ENCODE measurements around the gene LRP4.

LRP4 gene

GRCh38 chr11:46832511-46833214, 85.7 kb downstream of the LRP4 start:
- no peak for DNase-seq (ENCODE audit: low read depth in 2 of 2)
- no peak for TF ChIP-seq CTCF (IDR thresholded peaks at IDR 0.05; ENCODE audit: low read depth, low read length)
- H3K4me3 ChIP-seq (replicated peaks in 1 of 2; ENCODE audit: low read depth in 2 of 2, low read length in 2 of 2), result no peak overlapping the region

- DNase-seq (ENCODE audit: low read depth in 2 of 2), result peak; percentile 9 to 48
- TF ChIP-seq CTCF (IDR thresholded peaks at IDR 0.05; ENCODE audit: low read depth, low read length), result no peak
- no peak overlapping the region for H3K4me3 ChIP-seq (replicated peaks in 1 of 2; ENCODE audit: low read depth in 2 of 2, low read length in 2 of 2)
These were observed 90.4 kb downstream of the LRP4 start for GRCh38 chr11:46827995-46828394.

- TF ChIP-seq CTCF (IDR thresholded peaks at IDR 0.05; ENCODE audit: low read depth, low read length), result no peak
- peak; percentile 71 to 80 for DNase-seq (ENCODE audit: low read depth in 2 of 2)
- H3K4me3 ChIP-seq (replicated peaks in 1 of 2; ENCODE audit: low read depth in 2 of 2, low read length in 2 of 2), result peak overlapping the region; percentile 66 to 71
These were observed 91.9 kb downstream of the LRP4 start for GRCh38 chr11:46826310-46827044.

- peak; percentile 36 to 63 for DNase-seq (ENCODE audit: low read depth in 2 of 2)
- TF ChIP-seq CTCF (IDR thresholded peaks at IDR 0.05; ENCODE audit: low read depth, low read length), result peak; percentile 24
- H3K4me3 ChIP-seq (replicated peaks in 1 of 2; ENCODE audit: low read depth in 2 of 2, low read length in 2 of 2), result no peak overlapping the region
These were observed 109.4 kb downstream of the LRP4 start for GRCh38 chr11:46808799-46809431.
